DMS153 treated with DMSO at 0.1 percent for 48 hours (cell line): ENCODE data around the gene CACNA1H.

Experiments used
- DNase-seq: peaks from one replicate; lab custom pipeline; 2025; ENCODE audit not compliant: unreplicated experiment; lab: John Stamatoyannopoulos, UW

Gene CACNA1H

DNA sequence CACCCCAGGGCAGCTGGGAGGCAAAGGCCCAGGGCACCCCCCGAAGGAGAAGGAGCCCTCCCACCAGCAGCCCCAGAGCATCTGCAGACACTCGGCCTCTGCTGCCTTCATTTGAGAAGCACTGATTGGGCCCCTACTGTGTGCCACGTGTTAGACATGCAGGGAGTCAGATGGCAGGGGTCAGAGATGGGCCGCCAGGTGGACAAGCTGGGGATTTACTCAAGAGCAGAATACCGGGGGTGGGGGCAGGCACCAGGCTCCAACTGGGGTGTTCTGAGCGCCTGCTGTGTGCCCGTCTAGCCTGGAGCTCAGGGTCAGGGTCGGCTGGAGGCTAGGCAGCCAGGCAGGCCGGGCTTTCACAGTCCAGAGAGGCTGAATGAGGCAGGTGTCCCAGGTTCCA is 53.4 kb downstream of the CACNA1H start:
- no peak for DNase-seq

- DNase-seq, result no peak
These were observed 53.9 kb downstream of the CACNA1H start for GRCh38 chr16:1206786-1207185.

GRCh38 chr16:1208239-1208830 is 55.4 kb downstream of the CACNA1H start:
- DNase-seq, result no peak

- no peak for DNase-seq
These were observed 56.2 kb downstream of the CACNA1H start for GRCh38 chr16:1209081-1209480.

DNA sequence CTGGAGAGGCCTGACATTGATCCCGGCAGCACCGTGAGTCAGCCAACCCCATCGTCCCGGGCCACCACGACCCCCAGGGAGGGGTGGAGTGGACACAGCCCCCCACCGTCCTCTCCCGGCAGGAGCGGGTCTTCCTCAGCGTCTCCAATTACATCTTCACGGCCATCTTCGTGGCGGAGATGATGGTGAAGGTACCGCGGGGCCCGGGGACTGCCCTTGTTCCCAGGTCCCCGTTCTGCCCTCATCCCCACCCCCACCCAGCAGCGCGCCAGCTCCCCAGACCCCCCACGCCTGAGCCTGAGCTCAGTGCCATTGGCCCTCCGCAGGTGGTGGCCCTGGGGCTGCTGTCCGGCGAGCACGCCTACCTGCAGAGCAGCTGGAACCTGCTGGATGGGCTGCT is 57.6 kb downstream of the CACNA1H start:
- no peak for DNase-seq

GRCh38 chr16:1211451-1212268 is 58.8 kb downstream of the CACNA1H start:
- no peak for DNase-seq

DNA sequence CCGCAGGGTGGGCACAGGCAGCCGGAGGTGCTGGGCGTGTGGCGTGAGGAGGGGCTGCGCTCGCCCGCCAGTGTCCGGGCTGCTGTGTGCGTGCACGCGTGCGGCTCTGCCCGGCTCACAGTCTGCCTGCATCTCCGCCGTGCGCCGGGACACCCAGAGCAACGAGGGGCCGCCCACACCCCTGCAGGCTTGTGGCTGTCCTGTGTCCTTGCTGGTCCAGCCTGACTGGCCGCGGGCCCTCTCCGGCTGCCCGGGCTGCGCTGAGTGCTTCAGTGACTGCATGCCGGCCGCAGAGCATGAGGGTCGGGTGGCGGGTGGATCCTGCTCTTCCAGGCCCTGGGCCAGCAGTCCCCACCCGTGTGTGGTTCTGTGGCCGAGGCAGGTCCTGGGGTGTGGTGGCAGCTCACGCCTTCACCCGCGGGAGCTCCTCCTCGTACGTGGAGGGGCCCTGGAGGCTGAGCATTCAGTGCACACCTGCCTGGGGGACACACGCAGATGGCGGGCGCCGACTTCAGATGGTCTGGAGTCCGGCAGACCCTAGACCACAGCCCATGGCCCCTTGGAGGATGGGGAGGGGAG is 59.8 kb downstream of the CACNA1H start:
- DNase-seq, result no peak

- DNase-seq, result no peak
These were observed 60.3 kb downstream of the CACNA1H start for GRCh38 chr16:1213231-1213630.

- no peak for DNase-seq
These were observed 61.0 kb downstream of the CACNA1H start for GRCh38 chr16:1213796-1214372.

DNA sequence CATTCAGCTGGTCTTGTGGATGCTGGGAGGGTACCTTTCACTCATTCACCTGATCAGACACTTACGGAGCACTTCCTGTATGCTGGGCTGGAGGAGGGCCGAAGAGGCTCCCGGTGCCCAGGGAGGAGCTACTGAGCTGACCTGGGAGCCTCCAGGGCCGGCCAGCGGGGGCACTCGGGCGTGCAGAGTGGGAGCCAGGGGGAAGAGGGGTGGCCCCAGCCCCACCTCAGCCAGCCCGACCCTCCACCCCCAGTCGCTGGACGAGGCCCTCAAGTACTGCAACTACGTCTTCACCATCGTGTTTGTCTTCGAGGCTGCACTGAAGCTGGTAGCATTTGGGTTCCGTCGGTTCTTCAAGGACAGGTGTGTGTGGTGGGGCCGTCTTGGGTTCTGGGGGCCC is 61.8 kb downstream of the CACNA1H start:
- no peak for DNase-seq

GRCh38 chr16:1215574-1216295 is 62.8 kb downstream of the CACNA1H start:
- no peak for DNase-seq

- DNase-seq, result no peak
These were observed 63.4 kb downstream of the CACNA1H start for GRCh38 chr16:1216296-1216619.

- DNase-seq, result no peak
These were observed 63.9 kb downstream of the CACNA1H start for GRCh38 chr16:1216681-1217400.

- DNase-seq, result no peak
These were observed 64.6 kb downstream of the CACNA1H start for GRCh38 chr16:1217526-1217925.

GRCh38 chr16:1218061-1218929 is 65.4 kb downstream of the CACNA1H start:
- no peak for DNase-seq

- no peak for DNase-seq
These were observed 66.2 kb downstream of the CACNA1H start for GRCh38 chr16:1218930-1219611.

DNA sequence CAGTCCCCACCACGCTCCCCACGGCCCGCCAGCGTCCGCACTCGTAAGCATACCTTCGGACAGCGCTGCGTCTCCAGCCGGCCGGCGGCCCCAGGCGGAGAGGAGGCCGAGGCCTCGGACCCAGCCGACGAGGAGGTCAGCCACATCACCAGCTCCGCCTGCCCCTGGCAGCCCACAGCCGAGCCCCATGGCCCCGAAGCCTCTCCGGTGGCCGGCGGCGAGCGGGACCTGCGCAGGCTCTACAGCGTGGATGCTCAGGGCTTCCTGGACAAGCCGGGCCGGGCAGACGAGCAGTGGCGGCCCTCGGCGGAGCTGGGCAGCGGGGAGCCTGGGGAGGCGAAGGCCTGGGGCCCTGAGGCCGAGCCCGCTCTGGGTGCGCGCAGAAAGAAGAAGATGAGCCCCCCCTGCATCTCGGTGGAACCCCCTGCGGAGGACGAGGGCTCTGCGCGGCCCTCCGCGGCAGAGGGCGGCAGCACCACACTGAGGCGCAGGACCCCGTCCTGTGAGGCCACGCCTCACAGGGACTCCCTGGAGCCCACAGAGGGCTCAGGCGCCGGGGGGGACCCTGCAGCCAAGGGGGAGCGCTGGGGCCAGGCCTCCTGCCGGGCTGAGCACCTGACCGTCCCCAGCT is 67.3 kb downstream of the CACNA1H start:
- DNase-seq, result no peak

DNA sequence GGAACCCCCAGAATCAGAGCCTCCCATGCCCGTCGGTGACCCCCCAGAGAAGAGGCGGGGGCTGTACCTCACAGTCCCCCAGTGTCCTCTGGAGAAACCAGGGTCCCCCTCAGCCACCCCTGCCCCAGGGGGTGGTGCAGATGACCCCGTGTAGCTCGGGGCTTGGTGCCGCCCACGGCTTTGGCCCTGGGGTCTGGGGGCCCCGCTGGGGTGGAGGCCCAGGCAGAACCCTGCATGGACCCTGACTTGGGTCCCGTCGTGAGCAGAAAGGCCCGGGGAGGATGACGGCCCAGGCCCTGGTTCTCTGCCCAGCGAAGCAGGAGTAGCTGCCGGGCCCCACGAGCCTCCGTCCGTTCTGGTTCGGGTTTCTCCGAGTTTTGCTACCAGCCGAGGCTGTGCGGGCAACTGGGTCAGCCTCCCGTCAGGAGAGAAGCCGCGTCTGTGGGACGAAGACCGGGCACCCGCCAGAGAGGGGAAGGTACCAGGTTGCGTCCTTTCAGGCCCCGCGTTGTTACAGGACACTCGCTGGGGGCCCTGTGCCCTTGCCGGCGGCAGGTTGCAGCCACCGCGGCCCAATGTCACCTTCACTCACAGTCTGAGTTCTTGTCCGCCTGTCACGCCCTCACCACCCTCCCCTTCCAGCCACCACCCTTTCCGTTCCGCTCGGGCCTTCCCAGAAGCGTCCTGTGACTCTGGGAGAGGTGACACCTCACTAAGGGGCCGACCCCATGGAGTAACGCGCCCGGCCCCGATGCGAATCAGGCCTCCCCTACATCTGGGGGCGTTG is 68.1 kb downstream of the CACNA1H start:
- DNase-seq, result no peak
